GM21717 (cell line): ENCODE data around the gene PRSS22.
"Not testable (repeated sequence)": the region's sequence is repeated elsewhere in the genome, so short reads cannot be mapped to it uniquely, and the experiment has no call there.

Source experiments
- ATAC-seq: cut with Tn5 transposase; IDR thresholded peaks from one replicate; pipeline ENCODE4 v1.9.1; 2021; ENCODE audit warnings: mild to moderate bottlenecking, moderate library complexity; ENCODE audit not compliant: unreplicated experiment

The PRSS22 gene

GRCh38 chr16:2857451-2858244 is at the start of gene PRSS22:
TSS of gene PRSS22 (minus strand) at chr16:2858170. CDS start at chr16:2858104, 66 bp downstream.
- ATAC-seq, result no peak

- ATAC-seq, result not testable (repeated sequence)
Measured at GRCh38 chr16:2907084-2907753, 49.2 kb upstream of the PRSS22 start.

- no peak for ATAC-seq
Measured at GRCh38 chr16:2905988-2906387, 48.0 kb upstream of the PRSS22 start.

- ATAC-seq, result peak; percentile 62
Measured at GRCh38 chr16:2905241-2905987, 47.4 kb upstream of the PRSS22 start.

GRCh38 chr16:2904922-2905240 is 46.9 kb upstream of the PRSS22 start:
- peak; percentile 6 for ATAC-seq

- peak; percentile 35 for ATAC-seq
Measured at GRCh38 chr16:2904100-2904921, 46.3 kb upstream of the PRSS22 start.

GRCh38 chr16:2902337-2903130 is 44.6 kb upstream of the PRSS22 start:
- ATAC-seq, result no peak

- no peak for ATAC-seq
Measured at GRCh38 chr16:2900526-2901075, 42.6 kb upstream of the PRSS22 start.

GRCh38 chr16:2899564-2900072 is 41.6 kb upstream of the PRSS22 start:
- no peak for ATAC-seq

- no peak for ATAC-seq
Measured at GRCh38 chr16:2898831-2899563, 41.0 kb upstream of the PRSS22 start.

GRCh38 chr16:2897110-2897509 is 39.1 kb upstream of the PRSS22 start:
- no peak for ATAC-seq

- no peak for ATAC-seq
Measured at GRCh38 chr16:2896480-2897010, 38.6 kb upstream of the PRSS22 start.

GRCh38 chr16:2895813-2896212 is 37.8 kb upstream of the PRSS22 start:
- no peak for ATAC-seq

GRCh38 chr16:2894231-2894630 is 36.3 kb upstream of the PRSS22 start:
- ATAC-seq, result no peak

GRCh38 chr16:2884041-2884451 is 26.1 kb upstream of the PRSS22 start:
- ATAC-seq, result no peak

- ATAC-seq, result no peak
Measured at GRCh38 chr16:2883458-2883908, 25.5 kb upstream of the PRSS22 start.

- ATAC-seq, result peak; percentile 85
Measured at GRCh38 chr16:2882650-2883457, 24.9 kb upstream of the PRSS22 start, which contains the start of gene FLYWCH2. TSS of gene FLYWCH2 (plus strand) at chr16:2883215. CDS start at chr16:2896450, 13,235 bp downstream.
